ENCODE results near the gene FBXL20. TPM values are rescaled to one million over a fixed set of nuclear protein-coding genes. Genes with fewer than 3 reads are reported as not detected.
A peak's percentile ranks its signal among the peaks of the same experiment; 100 is the strongest.

The FBXL20 gene
- total RNA-seq, 1 donor, result 15.8 TPM

- no peak overlapping the region for H3K4me3 ChIP-seq (ENCODE audit: low read length)
- peaks cover 17% of the 10 kb centered on the region for H3K4me1 ChIP-seq (ENCODE audit: insufficient read depth, low read length)
- no peaks in the 10 kb centered on the region for H3K9me3 ChIP-seq (ENCODE audit: low read depth, low read length)
- H3K27me3 ChIP-seq (ENCODE audit: insufficient read depth, low read length), result peaks cover 42% of the 10 kb centered on the region
These were observed 178.3 kb downstream of the FBXL20 start for GRCh38 chr17:39222866-39223834.

GRCh38 chr17:39222151-39222550 lies 179.3 kb downstream of the FBXL20 start:
- Histone ChIP-seq H3K27me3 (ENCODE audit: insufficient read depth, low read length) (peaks cover 33% of the 10 kb centered on the region), H3K9me3 (ENCODE audit: low read depth, low read length) (no peaks in the 10 kb centered on the region)

GRCh38 chr17:39221572-39221971 lies 179.9 kb downstream of the FBXL20 start:
- peaks cover 17% of the 10 kb centered on the region for H3K4me1 ChIP-seq (ENCODE audit: insufficient read depth, low read length)
- no peak overlapping the region for H3K4me3 ChIP-seq (ENCODE audit: low read length)
- no peaks in the 10 kb centered on the region for H3K9me3 ChIP-seq (ENCODE audit: low read depth, low read length)
- peaks cover 27% of the 10 kb centered on the region for H3K27me3 ChIP-seq (ENCODE audit: insufficient read depth, low read length)

More at GRCh38 chr17:39222151-39222550, 179.3 kb downstream of the FBXL20 start:
- Histone ChIP-seq H3K4me1 (ENCODE audit: insufficient read depth, low read length) (peaks cover 17% of the 10 kb centered on the region), H3K4me3 (ENCODE audit: low read length) (no peak overlapping the region)

GRCh38 chr17:39219647-39220154 lies 181.7 kb downstream of the FBXL20 start:
- H3K4me1 ChIP-seq (ENCODE audit: insufficient read depth, low read length), result peaks cover 2% of the 10 kb centered on the region
- H3K9me3 ChIP-seq (ENCODE audit: low read depth, low read length), result no peaks in the 10 kb centered on the region
- H3K4me3 ChIP-seq (ENCODE audit: low read length), result no peak overlapping the region
- H3K27me3 ChIP-seq (ENCODE audit: insufficient read depth, low read length), result peaks cover 13% of the 10 kb centered on the region

GRCh38 chr17:39218906-39219305 lies 182.5 kb downstream of the FBXL20 start:
- Histone ChIP-seq H3K27me3 (ENCODE audit: insufficient read depth, low read length) (peaks cover 5% of the 10 kb centered on the region), H3K9me3 (ENCODE audit: low read depth, low read length) (no peaks in the 10 kb centered on the region), H3K4me3 (ENCODE audit: low read length) (no peak overlapping the region), H3K4me1 (ENCODE audit: insufficient read depth, low read length) (no peaks in the 10 kb centered on the region)

GRCh38 chr17:39217734-39218369 lies 183.6 kb downstream of the FBXL20 start:
- Histone ChIP-seq H3K9me3 (ENCODE audit: low read depth, low read length) (no peaks in the 10 kb centered on the region), H3K4me1 (ENCODE audit: insufficient read depth, low read length) (no peaks in the 10 kb centered on the region), H3K4me3 (ENCODE audit: low read length) (no peak overlapping the region), H3K27me3 (ENCODE audit: insufficient read depth, low read length) (no peaks in the 10 kb centered on the region)

GRCh38 chr17:39213852-39214251 lies 187.6 kb downstream of the FBXL20 start:
- H3K4me1 ChIP-seq (ENCODE audit: insufficient read depth, low read length), result peaks cover 16% of the 10 kb centered on the region
- no peak overlapping the region for H3K4me3 ChIP-seq (ENCODE audit: low read length)
- no peaks in the 10 kb centered on the region for H3K27me3 ChIP-seq (ENCODE audit: insufficient read depth, low read length)
- no peaks in the 10 kb centered on the region for H3K9me3 ChIP-seq (ENCODE audit: low read depth, low read length)

GRCh38 chr17:39212841-39213480 lies 188.5 kb downstream of the FBXL20 start:
- H3K27me3 ChIP-seq (ENCODE audit: insufficient read depth, low read length), result no peaks in the 10 kb centered on the region
- no peak overlapping the region for H3K4me3 ChIP-seq (ENCODE audit: low read length)
- peaks cover 25% of the 10 kb centered on the region for H3K4me1 ChIP-seq (ENCODE audit: insufficient read depth, low read length)
- H3K9me3 ChIP-seq (ENCODE audit: low read depth, low read length), result no peaks in the 10 kb centered on the region

GRCh38 chr17:39212195-39212810 lies 189.1 kb downstream of the FBXL20 start:
- Histone ChIP-seq H3K4me3 (ENCODE audit: low read length) (no peak overlapping the region), H3K4me1 (ENCODE audit: insufficient read depth, low read length) (peaks cover 26% of the 10 kb centered on the region), H3K27me3 (ENCODE audit: insufficient read depth, low read length) (no peaks in the 10 kb centered on the region), H3K9me3 (ENCODE audit: low read depth, low read length) (no peaks in the 10 kb centered on the region)

- H3K4me3 ChIP-seq (ENCODE audit: low read length), result peak overlapping the region; percentile 3
- H3K9me3 ChIP-seq (ENCODE audit: low read depth, low read length), result no peaks in the 10 kb centered on the region
- no peaks in the 10 kb centered on the region for H3K27me3 ChIP-seq (ENCODE audit: insufficient read depth, low read length)
- peaks cover 30% of the 10 kb centered on the region for H3K4me1 ChIP-seq (ENCODE audit: insufficient read depth, low read length)
These were observed 191.4 kb downstream of the FBXL20 start for GRCh38 chr17:39210093-39210434.

GRCh38 chr17:39209317-39210092 lies 191.9 kb downstream of the FBXL20 start:
- Histone ChIP-seq H3K27me3 (ENCODE audit: insufficient read depth, low read length) (no peaks in the 10 kb centered on the region), H3K4me1 (ENCODE audit: insufficient read depth, low read length) (peaks cover 30% of the 10 kb centered on the region), H3K9me3 (ENCODE audit: low read depth, low read length) (no peaks in the 10 kb centered on the region), H3K4me3 (ENCODE audit: low read length) (peak overlapping the region; percentile 3)

GRCh38 chr17:39208893-39209292 lies 192.5 kb downstream of the FBXL20 start:
- H3K27me3 ChIP-seq (ENCODE audit: insufficient read depth, low read length), result no peaks in the 10 kb centered on the region
- peaks cover 30% of the 10 kb centered on the region for H3K4me1 ChIP-seq (ENCODE audit: insufficient read depth, low read length)
- no peaks in the 10 kb centered on the region for H3K9me3 ChIP-seq (ENCODE audit: low read depth, low read length)
- no peak overlapping the region for H3K4me3 ChIP-seq (ENCODE audit: low read length)

GRCh38 chr17:39208136-39208535 lies 193.3 kb downstream of the FBXL20 start:
- Histone ChIP-seq H3K9me3 (ENCODE audit: low read depth, low read length) (no peaks in the 10 kb centered on the region), H3K4me1 (ENCODE audit: insufficient read depth, low read length) (peaks cover 30% of the 10 kb centered on the region), H3K4me3 (ENCODE audit: low read length) (no peak overlapping the region), H3K27me3 (ENCODE audit: insufficient read depth, low read length) (no peaks in the 10 kb centered on the region)

GRCh38 chr17:39205112-39205526 lies 196.3 kb downstream of the FBXL20 start:
- H3K27me3 ChIP-seq (ENCODE audit: insufficient read depth, low read length), result no peaks in the 10 kb centered on the region
- no peak overlapping the region for H3K4me3 ChIP-seq (ENCODE audit: low read length)
- H3K4me1 ChIP-seq (ENCODE audit: insufficient read depth, low read length), result peaks cover 45% of the 10 kb centered on the region
- H3K9me3 ChIP-seq (ENCODE audit: low read depth, low read length), result no peaks in the 10 kb centered on the region

Data from mononuclear cell (primary cell).